ENCODE results near the gene HAS3.

GRCh38 chr16:69141936-69142335 is 36.5 kb downstream of the HAS3 start:
- TF ChIP-seq, protein P1, sequence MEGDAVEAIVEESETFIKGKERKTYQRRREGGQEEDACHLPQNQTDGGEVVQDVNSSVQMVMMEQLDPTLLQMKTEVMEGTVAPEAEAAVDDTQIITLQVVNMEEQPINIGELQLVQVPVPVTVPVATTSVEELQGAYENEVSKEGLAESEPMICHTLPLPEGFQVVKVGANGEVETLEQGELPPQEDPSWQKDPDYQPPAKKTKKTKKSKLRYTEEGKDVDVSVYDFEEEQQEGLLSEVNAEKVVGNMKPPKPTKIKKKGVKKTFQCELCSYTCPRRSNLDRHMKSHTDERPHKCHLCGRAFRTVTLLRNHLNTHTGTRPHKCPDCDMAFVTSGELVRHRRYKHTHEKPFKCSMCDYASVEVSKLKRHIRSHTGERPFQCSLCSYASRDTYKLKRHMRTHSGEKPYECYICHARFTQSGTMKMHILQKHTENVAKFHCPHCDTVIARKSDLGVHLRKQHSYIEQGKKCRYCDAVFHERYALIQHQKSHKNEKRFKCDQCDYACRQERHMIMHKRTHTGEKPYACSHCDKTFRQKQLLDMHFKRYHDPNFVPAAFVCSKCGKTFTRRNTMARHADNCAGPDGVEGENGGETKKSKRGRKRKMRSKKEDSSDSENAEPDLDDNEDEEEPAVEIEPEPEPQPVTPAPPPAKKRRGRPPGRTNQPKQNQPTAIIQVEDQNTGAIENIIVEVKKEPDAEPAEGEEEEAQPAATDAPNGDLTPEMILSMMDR (IDR thresholded peaks at IDR 0.05; ENCODE audit: insufficient read depth, low read length, poor library complexity, severe bottlenecking) = no peak
- no peak for TF ChIP-seq EZH2phosphoT487 (conservative IDR thresholded peaks at IDR 0.05; ENCODE audit: low read length)

All from SU-DHL-6 (cell line).